ENCODE measurements around the gene PDE7B.

DNA sequence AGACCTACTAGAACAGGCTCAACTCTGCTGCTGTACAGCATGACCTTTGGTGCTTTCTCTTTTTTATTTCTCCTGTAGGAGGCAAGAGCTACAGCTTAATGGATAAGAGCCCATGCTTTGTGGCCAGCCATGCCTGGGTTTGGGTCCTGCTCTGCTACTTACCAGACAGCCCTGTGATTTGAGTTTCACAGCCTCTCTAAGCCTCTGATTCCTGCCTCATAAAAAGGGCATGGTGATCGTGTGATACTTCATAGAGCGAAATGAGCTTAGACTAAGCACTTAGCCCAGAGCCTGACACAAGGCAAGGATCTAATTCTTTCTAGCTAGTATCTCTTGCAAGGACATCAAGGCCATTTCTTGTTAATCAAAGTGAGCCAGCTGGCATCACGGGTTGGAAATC is 19.3 kb upstream of the PDE7B start:
- TF ChIP-seq, protein P1, sequence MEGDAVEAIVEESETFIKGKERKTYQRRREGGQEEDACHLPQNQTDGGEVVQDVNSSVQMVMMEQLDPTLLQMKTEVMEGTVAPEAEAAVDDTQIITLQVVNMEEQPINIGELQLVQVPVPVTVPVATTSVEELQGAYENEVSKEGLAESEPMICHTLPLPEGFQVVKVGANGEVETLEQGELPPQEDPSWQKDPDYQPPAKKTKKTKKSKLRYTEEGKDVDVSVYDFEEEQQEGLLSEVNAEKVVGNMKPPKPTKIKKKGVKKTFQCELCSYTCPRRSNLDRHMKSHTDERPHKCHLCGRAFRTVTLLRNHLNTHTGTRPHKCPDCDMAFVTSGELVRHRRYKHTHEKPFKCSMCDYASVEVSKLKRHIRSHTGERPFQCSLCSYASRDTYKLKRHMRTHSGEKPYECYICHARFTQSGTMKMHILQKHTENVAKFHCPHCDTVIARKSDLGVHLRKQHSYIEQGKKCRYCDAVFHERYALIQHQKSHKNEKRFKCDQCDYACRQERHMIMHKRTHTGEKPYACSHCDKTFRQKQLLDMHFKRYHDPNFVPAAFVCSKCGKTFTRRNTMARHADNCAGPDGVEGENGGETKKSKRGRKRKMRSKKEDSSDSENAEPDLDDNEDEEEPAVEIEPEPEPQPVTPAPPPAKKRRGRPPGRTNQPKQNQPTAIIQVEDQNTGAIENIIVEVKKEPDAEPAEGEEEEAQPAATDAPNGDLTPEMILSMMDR (IDR thresholded peaks at IDR 0.05), result no peak
- no peak for TF ChIP-seq POLR2A (IDR thresholded peaks at IDR 0.05)

Measured in uterus (tissue), 2 donors.